ENCODE results near the gene TNFRSF25. TPM values are rescaled to one million over a fixed set of nuclear protein-coding genes. Genes with fewer than 3 reads are reported as not detected.
"Not testable (repeated sequence)": the region's sequence is repeated elsewhere in the genome, so short reads cannot be mapped to it uniquely, and the experiment has no call there.

Gene TNFRSF25
- polyA plus RNA-seq, 3 donors, result 2.6 to 18.1 (median 10.1) TPM

- WGBS, 3 donors, result 2 to 7% (median 3%) methylated on average over 47 to 66 of the region's 67 CpGs
- no peak overlapping the region for H3K27ac ChIP-seq (ENCODE audit: low read depth, low read length)
Observed at GRCh38 chr1:6447016-6447817, 18.8 kb downstream of the TNFRSF25 start.

GRCh38 chr1:6446665-6447015, 19.3 kb downstream of the TNFRSF25 start:
- 62 to 66% (median 64%) methylated on average over 4 of the region's 4 CpGs for WGBS, 3 donors
- H3K27ac ChIP-seq (ENCODE audit: low read depth, low read length), result no peak overlapping the region

GRCh38 chr1:6445929-6446328, 20.0 kb downstream of the TNFRSF25 start:
- 74 to 93% (median 80%) methylated on average over 3 to 4 of the region's 4 CpGs for WGBS, 3 donors
- not testable (repeated sequence) for H3K27ac ChIP-seq (ENCODE audit: low read depth, low read length)

- 42 to 47% (median 44%) methylated on average over 19 of the region's 19 CpGs for WGBS, 3 donors
- H3K27ac ChIP-seq (ENCODE audit: low read depth, low read length), result no peak overlapping the region
Observed at GRCh38 chr1:6445062-6445763, 20.8 kb downstream of the TNFRSF25 start.

- 79 to 92% (median 87%) methylated on average over 15 of the region's 15 CpGs for WGBS, 3 donors
- no peak overlapping the region for H3K27ac ChIP-seq (ENCODE audit: low read depth, low read length)
Observed at GRCh38 chr1:6444377-6444776, 21.6 kb downstream of the TNFRSF25 start.

GRCh38 chr1:6443339-6444115, 22.4 kb downstream of the TNFRSF25 start:
- no peak overlapping the region for H3K27ac ChIP-seq (ENCODE audit: low read depth, low read length)
- WGBS, 3 donors, result 83 to 94% (median 89%) methylated on average over 21 of the region's 21 CpGs

- H3K27ac ChIP-seq (ENCODE audit: low read depth, low read length), result no peak overlapping the region
- WGBS, 3 donors, result 75 to 77% (median 76%) methylated on average over 7 of the region's 7 CpGs
Observed at GRCh38 chr1:6441586-6441985, 24.4 kb downstream of the TNFRSF25 start.

GRCh38 chr1:6440198-6441126, 25.5 kb downstream of the TNFRSF25 start:
- no peak overlapping the region for H3K27ac ChIP-seq (ENCODE audit: low read depth, low read length)
- 7 to 9% (median 7%) methylated on average over 54 to 97 of the region's 101 CpGs for WGBS, 3 donors

GRCh38 chr1:6438047-6438525, 27.9 kb downstream of the TNFRSF25 start:
- WGBS, 3 donors, result 5 to 10% (median 10%) methylated on average over 5 of the region's 5 CpGs
- no peak overlapping the region for H3K27ac ChIP-seq (ENCODE audit: low read depth, low read length)

- not testable (repeated sequence) for H3K27ac ChIP-seq (ENCODE audit: low read depth, low read length)
- whole genome bisulfite sequencing, 3 donors, result 52 to 56% (median 52%) methylated on average over 22 of the region's 22 CpGs
Observed at GRCh38 chr1:6437012-6437700, 28.8 kb downstream of the TNFRSF25 start.

GRCh38 chr1:6436277-6436676, 29.7 kb downstream of the TNFRSF25 start:
- 75 to 83% (median 82%) methylated on average over 3 of the region's 3 CpGs for WGBS, 3 donors
- H3K27ac ChIP-seq (ENCODE audit: low read depth, low read length), result not testable (repeated sequence)

- no peak overlapping the region for H3K27ac ChIP-seq (ENCODE audit: low read depth, low read length)
- WGBS, 3 donors, result 66 to 84% (median 79%) methylated on average over 3 of the region's 3 CpGs
Observed at GRCh38 chr1:6435547-6435946, 30.4 kb downstream of the TNFRSF25 start.

GRCh38 chr1:6435129-6435528, 30.8 kb downstream of the TNFRSF25 start:
- no peak overlapping the region for H3K27ac ChIP-seq (ENCODE audit: low read depth, low read length)
- WGBS, 3 donors, result 78 to 87% (median 81%) methylated on average over 15 of the region's 15 CpGs

- 76 to 87% (median 83%) methylated on average over 5 of the region's 5 CpGs for WGBS, 3 donors
Observed at GRCh38 chr1:6434186-6434585, 31.8 kb downstream of the TNFRSF25 start.

GRCh38 chr1:6431645-6432579, 34.1 kb downstream of the TNFRSF25 start:
- WGBS, 3 donors, result 68 to 75% (median 74%) methylated on average over 11 to 12 of the region's 13 CpGs
- H3K27ac ChIP-seq (ENCODE audit: low read depth, low read length), result not testable (repeated sequence)

More at GRCh38 chr1:6434186-6434585, 31.8 kb downstream of the TNFRSF25 start:
- H3K27ac ChIP-seq (ENCODE audit: low read depth, low read length), result no peak overlapping the region

GRCh38 chr1:6429660-6430411, 36.1 kb downstream of the TNFRSF25 start:
- not testable (repeated sequence) for H3K27ac ChIP-seq (ENCODE audit: low read depth, low read length)
- 37 to 39% (median 37%) methylated on average over 19 of the region's 19 CpGs for WGBS, 3 donors

Data from adipose tissue (tissue), 3 donors.